Calu3 (cell line): Measurements from ENCODE around the gene ACSS3. TPM values are rescaled to one million over a fixed set of nuclear protein-coding genes. Genes with fewer than 3 reads are reported as not detected.
"Not testable (repeated sequence)": the region's sequence is repeated elsewhere in the genome, so short reads cannot be mapped to it uniquely, and the experiment has no call there.

Experiments used
- BruUV-seq: library from RNA; stranded (reverse); fragments of 400-500 nt; replicated peaks from 2 replicates; lab custom pipeline; 2021; lab: Mats Ljungman, UMichigan
- CTCF ChIA-PET: fragments of 300-600 bp; sonication (Branson Sonifier 250); formaldehyde crosslinking; loops from one replicate; lab custom pipeline; 2022; ENCODE audit warnings: antibody characterized with exemption; lab: Charles Lee
- DNase-seq: peaks from one replicate; pipeline ENCODE4 v3.0.0; 2022
- H3K27ac Mint-ChIP-seq: one replicate; pipeline ENCODE4 v1.8.0; 2022; ENCODE audit warnings: mixed read lengths; ENCODE audit not compliant: unreplicated experiment
- H3K27me3 Mint-ChIP-seq: one replicate; pipeline ENCODE4 v1.8.0; 2022; ENCODE audit warnings: mixed read lengths; ENCODE audit not compliant: unreplicated experiment
- H3K36me3 Mint-ChIP-seq: one replicate; pipeline ENCODE4 v1.8.0; 2022; ENCODE audit warnings: mild to moderate bottlenecking, moderate library complexity, mixed read lengths; ENCODE audit not compliant: insufficient read depth, unreplicated experiment
- H3K4me1 Mint-ChIP-seq: one replicate; pipeline ENCODE4 v1.8.0; 2022; ENCODE audit warnings: mild to moderate bottlenecking, low read depth, mixed read lengths; ENCODE audit not compliant: unreplicated experiment
- H3K4me3 Mint-ChIP-seq: one replicate; pipeline ENCODE4 v1.8.0; 2022; ENCODE audit warnings: mild to moderate bottlenecking, low read depth, moderate library complexity, mixed read lengths; ENCODE audit not compliant: unreplicated experiment
- H3K9me3 Mint-ChIP-seq: one replicate; pipeline ENCODE4 v1.8.0; 2022; ENCODE audit warnings: low read depth, mixed read lengths; ENCODE audit not compliant: unreplicated experiment
- CTCF ChIP-seq: fragments of 200-600 bp; IDR thresholded peaks from one replicate; pipeline ENCODE4 v1.8.0; 2022; ENCODE audit warnings: antibody characterized with exemption; ENCODE audit not compliant: unreplicated experiment
- intact Hi-C: fragments of 100-400 bp; cut with micrococcal nuclease; formaldehyde crosslinking; loops from one replicate; pipeline ENCODE4 v1.10.0; 2022; ENCODE audit not compliant: unreplicated experiment
- total RNA-seq: library from RNA; stranded (reverse); gene quantifications from 2 replicates; pipeline ENCODE4 v1.2.3, GENCODE V29; 2022

Gene ACSS3
- total RNA-seq, 1 experiment from 2014 or later: 0.21 TPM

- Mint-ChIP-seq H3K4me3 (no peak overlapping the region), H3K36me3 (no peaks in the 10 kb centered on the region), H3K4me1 (no peaks in the 10 kb centered on the region), H3K9me3 (no peaks in the 10 kb centered on the region), H3K27ac (no peak overlapping the region), H3K27me3 (no peaks in the 10 kb centered on the region)
- no peak for TF ChIP-seq CTCF
- BruUV-seq: no TSS peak
- DNase-seq: no peak
- intact Hi-C loops: no loop called here
- CTCF ChIA-PET: no interaction called here
Observed at GRCh38 chr12:81094718-81095360, 17.0 kb downstream of the ACSS3 start.

GRCh38 chr12:81095501-81096232, 17.8 kb downstream of the ACSS3 start:
- H3K27me3 Mint-ChIP-seq: no peaks in the 10 kb centered on the region
- CTCF ChIA-PET: no interaction called here
- no peaks in the 10 kb centered on the region for H3K36me3 Mint-ChIP-seq
- no peak overlapping the region for H3K4me3 Mint-ChIP-seq
- H3K27ac Mint-ChIP-seq: no peak overlapping the region
- intact Hi-C loops: no loop called here
- no peaks in the 10 kb centered on the region for H3K9me3 Mint-ChIP-seq
- no peak for DNase-seq
- BruUV-seq: no TSS peak
- TF ChIP-seq CTCF: no peak
- no peaks in the 10 kb centered on the region for H3K4me1 Mint-ChIP-seq

- H3K36me3 Mint-ChIP-seq: no peaks in the 10 kb centered on the region
- CTCF ChIA-PET: no interaction called here
- no TSS peak for BruUV-seq
- DNase-seq: no peak
- H3K4me1 Mint-ChIP-seq: no peaks in the 10 kb centered on the region
- H3K27me3 Mint-ChIP-seq: no peaks in the 10 kb centered on the region
- no peaks in the 10 kb centered on the region for H3K9me3 Mint-ChIP-seq
- no peak overlapping the region for H3K27ac Mint-ChIP-seq
- H3K4me3 Mint-ChIP-seq: no peak overlapping the region
- TF ChIP-seq CTCF: no peak
- intact Hi-C loops: no loop called here
Observed at GRCh38 chr12:81105687-81106086, 27.8 kb downstream of the ACSS3 start.

GRCh38 chr12:81114226-81114625, 36.3 kb downstream of the ACSS3 start:
- Mint-ChIP-seq H3K27ac (no peak overlapping the region), H3K27me3 (no peaks in the 10 kb centered on the region), H3K9me3 (no peaks in the 10 kb centered on the region), H3K4me3 (no peak overlapping the region), H3K4me1 (no peaks in the 10 kb centered on the region), H3K36me3 (no peaks in the 10 kb centered on the region)
- no peak for DNase-seq
- CTCF ChIA-PET: no interaction called here
- no TSS peak for BruUV-seq
- no peak for TF ChIP-seq CTCF
- intact Hi-C loops: no loop called here

GRCh38 chr12:81119069-81119468, 41.2 kb downstream of the ACSS3 start:
- H3K27me3 Mint-ChIP-seq, H3K9me3 Mint-ChIP-seq, H3K4me1 Mint-ChIP-seq, BruUV-seq, intact Hi-C loops, H3K27ac Mint-ChIP-seq, H3K36me3 Mint-ChIP-seq, CTCF ChIA-PET, DNase-seq, H3K4me3 Mint-ChIP-seq: not testable (repeated sequence)
